Measurements from ENCODE around the gene ZNF675.
"Not testable (repeated sequence)": the region's sequence is repeated elsewhere in the genome, so short reads cannot be mapped to it uniquely, and the experiment has no call there.

The ZNF675 gene

DNA sequence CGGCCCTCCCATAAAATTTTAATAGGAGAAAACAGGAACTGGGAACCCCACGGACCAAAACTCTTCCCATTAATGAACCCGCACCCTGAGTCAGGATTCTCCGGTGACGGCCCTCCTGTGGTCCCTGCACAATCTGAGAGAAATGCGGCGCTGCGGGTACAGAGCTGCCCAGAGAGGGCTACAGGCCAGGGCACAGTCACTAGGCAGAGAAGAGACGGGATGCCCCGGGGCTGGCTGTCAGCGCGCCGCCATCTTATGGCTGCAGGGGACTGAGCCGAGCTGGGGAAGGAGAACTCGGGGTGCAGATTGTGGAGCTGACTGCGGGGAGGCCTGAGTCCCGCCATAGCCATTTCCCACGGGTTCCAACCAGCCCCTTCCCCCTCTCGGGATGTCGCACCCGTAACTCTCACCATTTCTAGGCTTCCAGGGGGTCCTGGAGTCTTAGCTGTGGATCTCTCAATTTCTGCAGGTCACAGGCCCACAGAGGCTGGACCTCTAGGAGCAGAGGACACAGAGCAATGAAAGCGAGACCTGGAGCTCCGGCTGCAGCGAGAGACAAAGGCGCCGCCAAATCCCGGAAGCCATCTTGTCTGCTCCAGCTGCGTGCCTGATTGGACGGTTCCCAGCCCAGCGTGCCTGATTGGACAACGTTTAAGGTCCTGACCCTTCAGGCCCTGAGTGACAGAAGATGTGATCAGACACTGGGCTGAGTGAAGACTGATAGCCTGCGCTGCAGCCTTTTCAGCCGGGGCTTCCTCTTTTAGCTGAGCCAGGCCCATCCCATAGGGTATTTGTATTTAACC lies at the start of gene ZNF675:
Gene ZNF675, minus strand, starts transcription at position 592 of the 803 bp plus-strand sequence. Its CDS starts 179 bp downstream, at position 413.
- peak; percentile 96 for DNase-seq

- not testable (repeated sequence) for DNase-seq
Measured at GRCh38 chr19:23730729-23731465, 43.9 kb upstream of the ZNF675 start.

GRCh38 chr19:23724161-23724560 lies 37.1 kb upstream of the ZNF675 start:
- not testable (repeated sequence) for DNase-seq

- peak; percentile 2 for DNase-seq
Measured at GRCh38 chr19:23718802-23719201, 31.8 kb upstream of the ZNF675 start.

DNA sequence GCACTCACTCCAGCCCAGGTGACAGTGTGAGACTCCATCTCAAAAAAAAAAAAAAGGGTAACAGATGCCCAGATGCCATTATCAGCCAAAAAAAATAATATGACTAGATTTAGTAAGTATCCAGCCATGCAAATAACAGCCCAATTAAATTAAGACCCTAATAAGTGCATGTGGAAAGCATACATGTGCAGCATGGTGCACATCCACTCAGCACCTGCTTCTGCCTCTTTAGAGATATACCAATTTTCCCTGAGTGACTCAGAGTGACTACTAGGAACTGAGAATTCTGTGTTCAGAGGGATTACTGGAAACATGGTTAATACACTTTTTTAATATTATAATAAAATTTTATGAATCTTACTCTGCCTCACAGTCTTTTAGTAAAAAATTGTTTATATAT lies 29.8 kb upstream of the ZNF675 start:
- no peak for DNase-seq

DNA sequence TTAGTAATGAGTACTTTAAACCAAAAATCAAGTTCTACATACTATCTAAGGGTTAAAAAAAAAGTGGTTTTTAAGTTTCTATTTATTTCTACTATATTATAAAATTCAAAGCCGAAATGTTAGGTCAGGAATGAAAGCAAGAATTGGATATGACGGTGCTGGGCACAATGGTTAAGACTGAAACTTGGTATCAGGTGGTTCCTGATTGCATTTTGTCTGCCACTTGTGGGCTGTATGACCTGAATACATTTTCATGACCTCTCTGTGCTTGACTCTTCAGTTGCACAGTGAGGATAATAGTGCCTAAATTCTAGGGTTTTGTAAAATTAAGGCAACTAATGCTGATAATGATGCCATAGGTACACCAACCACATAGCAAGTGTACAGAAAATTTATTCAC lies 22.3 kb upstream of the ZNF675 start:
- no peak for DNase-seq

DNA sequence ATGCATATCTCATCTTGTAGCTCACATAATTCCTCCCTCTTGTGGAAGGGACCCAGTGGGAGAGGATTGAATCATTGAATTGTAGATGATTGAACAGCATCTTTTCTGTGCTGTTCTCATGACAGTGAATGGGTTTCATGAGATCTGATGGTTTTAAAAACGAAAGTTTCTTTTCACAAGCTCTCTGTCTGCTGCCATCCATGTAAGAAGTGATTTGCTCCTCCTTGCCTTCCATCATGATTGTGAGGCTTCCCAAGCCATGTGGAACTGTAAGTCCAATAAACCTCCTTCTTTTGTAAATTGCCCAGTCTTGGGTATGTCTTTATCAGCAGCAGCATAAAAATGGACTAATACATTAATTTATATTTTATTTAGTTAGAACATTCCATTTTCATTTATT lies 19.6 kb upstream of the ZNF675 start:
- DNase-seq, result no peak

DNA sequence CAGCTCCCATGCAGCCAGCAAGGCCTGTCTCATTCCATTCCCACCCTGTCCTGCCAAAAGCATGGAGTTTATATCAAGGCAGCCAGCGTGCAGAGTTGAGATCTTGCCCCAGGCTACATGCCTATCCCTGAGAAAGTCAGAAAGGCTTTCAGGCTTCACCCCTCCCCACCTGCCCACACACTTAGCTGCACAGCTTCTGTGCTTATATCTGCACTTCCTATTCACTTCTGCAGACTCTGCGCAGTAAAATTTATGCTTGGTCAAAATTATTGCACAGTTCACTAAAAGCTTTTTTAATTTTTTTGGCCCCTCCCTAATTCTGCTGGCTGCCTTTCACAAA lies 12.5 kb upstream of the ZNF675 start:
- DNase-seq, result no peak

GRCh38 chr19:23698711-23699520 lies 11.9 kb upstream of the ZNF675 start:
- no peak for DNase-seq

- not testable (repeated sequence) for DNase-seq
Measured at GRCh38 chr19:23692937-23693336, 5.9 kb upstream of the ZNF675 start.

DNA sequence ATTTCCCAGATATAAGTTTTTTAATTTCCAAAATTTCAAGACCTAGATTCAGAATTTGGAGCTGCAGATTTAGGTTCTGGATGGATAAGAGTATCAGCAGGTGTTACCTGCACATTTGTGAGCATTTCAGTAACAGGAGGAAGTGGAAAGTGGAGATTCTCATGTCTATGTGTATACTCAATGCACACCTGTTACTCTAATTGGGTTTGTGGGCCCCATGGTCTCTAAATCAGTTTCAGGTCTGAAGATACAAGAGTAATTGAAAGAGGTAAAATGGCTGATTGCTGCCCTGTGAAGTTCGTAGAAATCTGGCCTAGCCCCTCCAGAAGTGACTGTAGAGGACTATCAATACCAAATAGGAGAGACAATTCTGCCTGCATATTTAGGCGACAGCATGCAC lies 13.9 kb downstream of the ZNF675 start:
- DNase-seq, result no peak

DNA sequence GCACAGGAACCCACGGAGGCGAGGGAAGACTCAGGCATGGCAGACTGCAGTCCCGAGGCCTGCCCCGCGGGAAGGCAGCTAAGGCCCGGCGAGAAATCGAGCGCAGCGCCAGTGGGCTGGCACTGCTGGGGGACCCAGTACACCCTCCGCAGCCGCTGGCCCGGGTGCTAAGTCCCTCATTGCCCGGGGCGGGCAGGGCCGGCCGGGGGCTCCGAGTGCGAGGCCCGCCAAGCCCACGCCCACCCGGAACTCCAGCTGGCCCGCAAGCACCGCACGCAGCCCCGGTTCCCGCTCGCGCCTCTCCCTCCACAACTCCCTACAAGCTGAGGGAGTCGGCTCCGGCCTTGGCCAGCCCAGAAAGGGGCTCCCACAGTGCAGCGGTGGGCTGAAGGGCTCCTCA lies 18.4 kb downstream of the ZNF675 start:
- DNase-seq, result not testable (repeated sequence)

- no peak for DNase-seq
Measured at GRCh38 chr19:23665651-23666410, 21.2 kb downstream of the ZNF675 start.

- not testable (repeated sequence) for DNase-seq
Measured at GRCh38 chr19:23649817-23650216, 37.2 kb downstream of the ZNF675 start.

Measured in retina (tissue), 1 donor.